Activated CD4-positive, alpha-beta T cell treated with anti-CD3 and anti-CD28 coated beads, Interleukin-10, Interleukin-2, amounts not matched to agents 100 ng/mL and 50 ng/mL, durations not matched to agents 16 hours and 8 hours (primary cell): ENCODE data around the gene TEKT5.

Experiments
- DNase-seq: peaks from one replicate; pipeline ENCODE4 v3.0.0-alpha.2; 2020

The TEKT5 gene

GRCh38 chr16:10607157-10607556, 87.6 kb downstream of the TEKT5 start:
- DNase-seq: no peak

DNA sequence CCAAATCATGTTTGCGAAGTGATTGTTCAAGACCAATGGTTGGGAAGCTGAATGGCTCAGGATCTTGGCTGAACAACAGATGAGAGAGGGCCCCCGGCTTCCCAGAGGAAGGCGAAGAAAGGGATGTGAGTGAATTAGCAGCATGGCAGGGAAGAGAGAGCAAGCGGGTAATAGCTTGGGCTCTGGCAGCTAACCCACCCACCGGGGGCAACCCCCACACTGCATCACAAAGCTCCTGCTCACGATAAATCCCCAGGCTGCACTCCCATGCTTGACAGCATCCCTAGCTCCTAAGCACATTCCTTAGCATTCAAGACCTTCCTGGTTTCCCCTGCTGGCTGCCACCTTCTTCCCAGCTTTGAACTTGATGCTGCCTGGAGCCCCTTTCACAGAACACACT, 88.1 kb downstream of the TEKT5 start:
- no peak for DNase-seq

- no peak for DNase-seq
These were observed 89.1 kb downstream of the TEKT5 start for GRCh38 chr16:10605636-10606035.

- DNase-seq: no peak
These were observed 93.0 kb downstream of the TEKT5 start for GRCh38 chr16:10601444-10602408.

- no peak for DNase-seq
These were observed 93.8 kb downstream of the TEKT5 start for GRCh38 chr16:10600782-10601443.

GRCh38 chr16:10599626-10600025, 95.1 kb downstream of the TEKT5 start:
- no peak for DNase-seq

- no peak for DNase-seq
These were observed 96.6 kb downstream of the TEKT5 start for GRCh38 chr16:10598157-10598556.

GRCh38 chr16:10597187-10597601, 97.5 kb downstream of the TEKT5 start:
- DNase-seq: peak; percentile 46

- DNase-seq: no peak
These were observed 100.3 kb downstream of the TEKT5 start for GRCh38 chr16:10594312-10594950.

- no peak for DNase-seq
These were observed 102.1 kb downstream of the TEKT5 start for GRCh38 chr16:10592611-10593010.

GRCh38 chr16:10590342-10590741, 104.4 kb downstream of the TEKT5 start:
- no peak for DNase-seq

GRCh38 chr16:10589109-10589508, 105.6 kb downstream of the TEKT5 start:
- DNase-seq: no peak

GRCh38 chr16:10587622-10588021, 107.1 kb downstream of the TEKT5 start:
- DNase-seq: no peak

DNA sequence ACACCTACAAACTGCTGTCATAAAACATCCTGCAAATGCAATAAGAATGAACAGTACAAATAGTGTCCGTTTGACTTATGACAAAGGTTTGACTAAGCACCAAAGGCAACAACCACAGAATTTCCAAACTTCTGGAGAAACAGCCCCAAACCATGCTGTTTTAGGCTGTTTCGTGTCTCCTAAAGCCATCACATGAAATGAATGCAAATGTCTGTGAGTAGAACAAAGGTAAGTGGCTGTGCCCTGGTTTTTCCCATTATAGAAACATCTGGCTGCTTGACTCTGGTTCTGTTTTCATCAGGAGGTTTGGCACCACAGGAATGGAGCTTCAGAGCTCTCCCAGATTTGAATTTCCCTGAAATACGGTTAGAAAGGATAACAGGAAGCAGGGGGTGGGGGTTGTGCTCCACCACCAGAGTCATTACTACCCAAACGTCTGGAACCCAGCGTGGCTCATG, 109.7 kb downstream of the TEKT5 start:
- no peak for DNase-seq

- DNase-seq: no peak
These were observed 111.5 kb downstream of the TEKT5 start for GRCh38 chr16:10583269-10583668.

GRCh38 chr16:10581507-10581906, 113.2 kb downstream of the TEKT5 start:
- DNase-seq: no peak

DNA sequence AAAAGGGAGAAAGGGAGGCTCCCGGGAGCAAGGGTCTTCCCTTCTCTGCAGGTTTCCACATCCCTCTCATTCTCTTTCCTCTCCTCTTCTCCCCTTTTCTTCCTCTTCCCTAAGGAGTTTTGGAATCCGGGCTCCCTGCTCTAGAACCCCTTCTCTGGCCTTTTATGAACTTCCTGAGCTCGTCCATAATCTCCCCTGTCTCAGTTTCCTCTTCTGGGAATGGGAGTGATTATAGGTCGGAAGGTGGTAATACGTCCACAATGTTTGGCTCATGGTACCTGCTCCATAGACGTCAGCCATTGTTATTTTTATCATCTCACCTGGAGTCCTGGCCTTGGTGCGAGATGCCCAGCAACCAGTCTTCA, 113.9 kb downstream of the TEKT5 start:
- no peak for DNase-seq

- no peak for DNase-seq
These were observed 114.5 kb downstream of the TEKT5 start, which contains the start of gene EMP2 for GRCh38 chr16:10579965-10580882. EMP2 (minus strand) TSS chr16:10580598; CDS start chr16:10547617, 32,981 bp downstream.

- DNase-seq: no peak
These were observed 115.2 kb downstream of the TEKT5 start for GRCh38 chr16:10579575-10579964.

- no peak for DNase-seq
These were observed 116.0 kb downstream of the TEKT5 start for GRCh38 chr16:10578474-10579316.
